Activated CD4-positive, alpha-beta T cell treated with anti-CD3 and anti-CD28 coated beads, Interleukin-2, amount 10 ng/mL, durations not matched to agents 24 days and 14 days (primary cell): Measurements from ENCODE around the gene KDM5A. TPM values are rescaled to one million over a fixed set of nuclear protein-coding genes. Genes with fewer than 3 reads are reported as not detected.
A peak's percentile ranks its signal among the peaks of the same experiment; 100 is the strongest.
"Not testable (repeated sequence)": the region's sequence is repeated elsewhere in the genome, so short reads cannot be mapped to it uniquely, and the experiment has no call there.

Experiments
- DNase-seq: peaks from one replicate; pipeline ENCODE4 v3.0.0; 2022
- H3K27ac Mint-ChIP-seq: one replicate; pipeline ENCODE4 v1.8.0; 2022; ENCODE audit warnings: mild to moderate bottlenecking, mixed read lengths
- H3K27me3 Mint-ChIP-seq: one replicate; pipeline ENCODE4 v1.8.0; 2022; ENCODE audit warnings: mixed read lengths
- H3K36me3 Mint-ChIP-seq: one replicate; pipeline ENCODE4 v1.8.0; 2022; ENCODE audit warnings: low read depth, mild to moderate bottlenecking, mixed read lengths
- H3K4me1 Mint-ChIP-seq: one replicate; pipeline ENCODE4 v1.8.0; 2021; ENCODE audit warnings: mixed read lengths
- H3K4me3 Mint-ChIP-seq: one replicate; pipeline ENCODE4 v1.8.0; 2022; ENCODE audit warnings: mild to moderate bottlenecking, moderate library complexity, mixed read lengths
- H3K9me3 Mint-ChIP-seq: one replicate; pipeline ENCODE4 v1.8.0; 2021; ENCODE audit warnings: mixed read lengths
- intact Hi-C: fragments of 100-400 bp; cut with micrococcal nuclease; formaldehyde crosslinking; loops from one replicate; pipeline ENCODE4 v1.15.1; 2023
- total RNA-seq: library from RNA; stranded (reverse); gene quantifications from 2 replicates; pipeline ENCODE4 v1.2.3, GENCODE V29; 2022

KDM5A gene
- total RNA-seq, 1 donor from 2014 or later, result 82.7 TPM

DNA sequence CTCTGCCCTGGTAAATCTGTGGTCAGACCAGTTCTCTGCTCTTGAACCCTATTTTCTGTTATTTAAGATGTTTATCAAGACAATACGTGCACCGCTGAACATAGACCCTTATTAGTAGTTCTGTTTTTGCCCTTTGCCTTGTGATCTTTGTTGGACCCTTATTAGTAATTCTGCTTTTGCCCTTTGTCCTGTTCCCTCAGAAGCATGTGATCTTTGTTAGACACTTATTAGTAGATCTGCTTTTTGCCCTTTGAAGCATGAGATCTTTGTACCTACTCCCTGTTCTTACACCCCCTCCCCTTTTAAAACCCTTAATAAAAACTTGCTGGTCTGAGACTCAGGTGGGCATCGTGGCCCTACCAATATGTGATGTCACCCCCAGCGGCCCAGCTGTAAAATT is 153.2 kb downstream of the KDM5A start:
- H3K9me3 Mint-ChIP-seq, result peaks cover 11% of the 10 kb centered on the region
- H3K36me3 Mint-ChIP-seq, H3K4me3 Mint-ChIP-seq, H3K27me3 Mint-ChIP-seq, intact Hi-C loops, H3K27ac Mint-ChIP-seq, DNase-seq, H3K4me1 Mint-ChIP-seq: not testable (repeated sequence)

DNA sequence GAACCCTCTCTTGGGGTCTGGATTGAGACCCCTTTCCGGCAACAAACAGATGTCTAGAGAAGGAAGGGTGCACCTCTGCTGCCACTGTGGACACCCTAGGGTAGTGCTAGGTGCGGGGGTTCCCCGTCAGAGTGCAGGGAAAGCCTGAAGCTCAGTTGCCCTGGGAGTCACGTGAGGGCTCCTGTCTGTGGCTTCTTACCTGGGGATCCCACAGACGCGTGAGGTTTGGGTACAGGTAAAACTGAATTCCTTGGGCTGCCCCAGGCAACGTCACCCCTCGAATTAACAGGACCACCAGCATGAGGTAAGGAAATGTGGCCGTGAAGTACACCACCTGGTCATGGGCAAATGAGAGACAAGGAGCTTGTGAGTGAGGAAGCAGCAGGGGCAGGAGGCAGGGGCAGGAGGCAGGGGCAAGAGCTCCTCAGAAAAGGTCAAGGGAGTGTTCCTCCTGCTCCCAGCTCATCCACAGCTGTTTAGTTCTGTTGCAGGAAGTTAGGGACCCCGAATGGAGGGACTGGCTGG is 154.2 kb downstream of the KDM5A start:
- intact Hi-C loops, result no loop called here
- no peaks in the 10 kb centered on the region for H3K4me1 Mint-ChIP-seq
- no peaks in the 10 kb centered on the region for H3K36me3 Mint-ChIP-seq
- H3K27me3 Mint-ChIP-seq, result no peaks in the 10 kb centered on the region
- peaks cover 11% of the 10 kb centered on the region for H3K9me3 Mint-ChIP-seq
- no peak for DNase-seq
- H3K27ac Mint-ChIP-seq, result peak overlapping the region; percentile 9
- H3K4me3 Mint-ChIP-seq, result no peak overlapping the region

GRCh38 chr12:234019-234418 is 155.1 kb downstream of the KDM5A start:
- Mint-ChIP-seq H3K27ac (no peak overlapping the region), H3K4me1 (no peaks in the 10 kb centered on the region), H3K9me3 (peaks cover 11% of the 10 kb centered on the region), H3K36me3 (no peaks in the 10 kb centered on the region), H3K4me3 (no peak overlapping the region), H3K27me3 (no peaks in the 10 kb centered on the region)
- no peak for DNase-seq
- intact Hi-C loops, result no loop called here

DNA sequence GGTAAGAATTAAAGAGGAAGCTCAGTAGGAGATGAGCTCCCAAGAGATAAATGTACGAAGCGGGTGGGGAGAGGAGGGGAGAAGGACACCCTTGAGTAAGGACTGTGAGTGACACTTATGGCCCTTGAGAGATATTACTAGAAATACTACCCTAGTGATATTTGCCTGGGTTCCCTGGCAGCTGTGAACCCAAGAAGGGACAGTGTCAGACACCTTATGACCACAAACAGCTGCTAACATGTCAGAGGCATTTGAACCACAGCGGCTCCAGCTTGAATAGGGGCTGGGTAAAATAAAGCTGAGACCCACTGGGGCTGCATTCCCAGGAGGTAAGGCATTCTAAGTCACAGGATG is 155.5 kb downstream of the KDM5A start:
- H3K36me3 Mint-ChIP-seq, result no peaks in the 10 kb centered on the region
- intact Hi-C loops, result no loop called here
- no peak overlapping the region for H3K27ac Mint-ChIP-seq
- H3K27me3 Mint-ChIP-seq, result no peaks in the 10 kb centered on the region
- no peaks in the 10 kb centered on the region for H3K4me1 Mint-ChIP-seq
- peaks cover 11% of the 10 kb centered on the region for H3K9me3 Mint-ChIP-seq
- no peak overlapping the region for H3K4me3 Mint-ChIP-seq
- no peak for DNase-seq

DNA sequence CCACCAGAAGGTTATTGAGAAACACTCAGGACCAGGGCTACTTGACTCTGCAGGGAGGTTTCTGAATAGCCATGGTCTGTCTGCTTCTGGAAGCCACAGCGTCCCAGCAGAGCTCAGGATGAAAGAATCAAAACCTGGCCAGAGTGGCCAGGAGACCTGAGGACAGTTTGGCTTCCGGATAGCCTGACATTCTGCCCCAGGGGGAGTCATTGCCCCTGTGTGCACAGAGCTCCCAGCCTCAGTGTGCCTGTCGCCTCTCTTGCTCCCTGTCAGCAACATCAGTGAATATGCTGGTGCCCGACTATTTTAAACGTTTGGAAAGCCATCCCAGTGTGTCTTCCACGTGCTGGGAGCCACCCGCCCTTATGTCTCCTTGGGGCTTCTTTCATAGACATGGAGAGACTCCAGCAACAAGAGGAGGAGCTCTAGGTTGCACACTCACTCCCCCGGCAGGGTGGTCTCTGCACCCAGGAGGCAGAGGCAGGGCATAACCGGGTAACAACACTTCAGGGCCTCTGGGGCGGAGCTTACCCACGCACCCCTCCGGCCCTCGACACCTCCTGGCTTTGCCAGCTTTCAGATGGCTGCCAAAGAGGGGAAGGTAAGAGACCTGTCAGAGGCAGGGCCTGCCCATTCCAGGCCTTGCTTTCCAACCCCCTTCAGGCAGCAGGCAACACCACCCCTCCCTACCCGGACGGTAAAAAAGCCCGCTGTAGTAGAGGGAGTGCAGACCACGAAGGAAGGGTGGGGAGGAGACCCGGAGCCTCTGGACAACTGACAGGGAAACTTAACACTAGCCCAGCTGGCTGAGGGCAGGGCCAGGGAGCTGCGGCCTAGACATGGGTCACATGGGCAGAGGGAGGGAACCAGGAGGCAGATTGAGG is 156.1 kb downstream of the KDM5A start:
- H3K27ac Mint-ChIP-seq, result no peak overlapping the region
- no peaks in the 10 kb centered on the region for H3K27me3 Mint-ChIP-seq
- H3K4me3 Mint-ChIP-seq, result no peak overlapping the region
- H3K9me3 Mint-ChIP-seq, result peaks cover 11% of the 10 kb centered on the region
- no peaks in the 10 kb centered on the region for H3K4me1 Mint-ChIP-seq
- intact Hi-C loops, result no loop called here
- H3K36me3 Mint-ChIP-seq, result no peaks in the 10 kb centered on the region
- no peak for DNase-seq

DNA sequence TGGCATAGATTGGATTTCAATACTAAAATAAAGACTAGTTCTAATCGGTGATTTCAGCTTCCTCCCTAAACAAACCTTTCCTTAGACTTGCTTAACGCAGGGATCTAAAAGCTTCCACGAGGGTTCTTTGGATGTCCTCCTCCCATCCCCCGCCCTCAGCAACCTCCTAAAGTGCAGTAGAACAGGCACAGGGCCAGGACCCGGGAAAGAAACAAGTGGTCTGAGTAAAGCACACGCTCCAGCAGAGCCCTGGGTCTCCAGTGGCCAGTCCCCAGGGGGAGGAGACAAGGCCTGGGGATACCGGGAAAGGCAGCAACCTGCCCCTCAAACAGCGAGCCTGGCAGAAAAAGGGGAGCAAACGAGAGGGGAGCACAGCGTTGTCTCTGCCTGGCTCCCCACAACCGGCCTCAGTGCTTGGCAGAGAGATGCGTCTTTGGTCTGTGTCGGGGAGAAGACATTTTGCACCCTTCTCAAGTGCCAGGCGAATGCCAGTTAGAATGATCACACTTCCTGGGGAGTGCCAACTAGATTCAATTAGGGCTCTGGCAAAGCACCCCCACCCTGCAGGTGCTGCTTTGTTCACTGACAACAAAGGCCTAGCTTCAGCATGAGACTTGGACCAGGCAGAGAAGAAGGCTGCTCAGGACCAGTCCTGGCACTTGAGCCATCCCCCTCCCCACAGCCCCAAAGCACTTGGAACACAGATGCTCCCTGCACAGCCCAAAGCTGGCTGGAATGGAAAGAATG is 158.0 kb downstream of the KDM5A start:
- no peaks in the 10 kb centered on the region for H3K27me3 Mint-ChIP-seq
- intact Hi-C loops, result no loop called here
- H3K9me3 Mint-ChIP-seq, result peaks cover 6% of the 10 kb centered on the region
- H3K4me3 Mint-ChIP-seq, result no peak overlapping the region
- H3K4me1 Mint-ChIP-seq, result no peaks in the 10 kb centered on the region
- no peak for DNase-seq
- no peak overlapping the region for H3K27ac Mint-ChIP-seq
- H3K36me3 Mint-ChIP-seq, result no peaks in the 10 kb centered on the region

Other genes with a start within 250 kb of the KDM5A start
- gene SLC6A12, start 175.2 kb downstream of the KDM5A start, total RNA-seq, result not detected in 2 replicates
- gene SLC6A13, start 126.5 kb downstream of the KDM5A start, total RNA-seq, result not detected in 2 replicates
- 12.2 and 13.0 TPM in 2 replicates for gene CCDC77, start 12.3 kb upstream of the KDM5A start, total RNA-seq
- gene B4GALNT3, start 70.6 kb upstream of the KDM5A start, total RNA-seq, result 6.6 TPM in 2 replicates